SK-N-SH treated with all-trans-retinoic acid at 6 μM for 48 hours (cell line): ENCODE measurements around the gene MNS1.

Experiments used
- CREB5 ChIP-seq: fragments of 250-450 bp; sonication (Bioruptor Pico); IDR thresholded peaks from 2 replicates; pipeline ENCODE4 v1.5.1; 2020; ENCODE audit warnings: low read depth, mild to moderate bottlenecking, moderate library complexity
- ESRRG ChIP-seq: fragments of 250-450 bp; sonication (Bioruptor Pico); IDR thresholded peaks from 2 replicates; pipeline ENCODE4 v1.6.1; 2021; ENCODE audit warnings: mild to moderate bottlenecking
- GLIS3 ChIP-seq: fragments of 250-450 bp; sonication (Bioruptor Pico); IDR thresholded peaks from 2 replicates; pipeline ENCODE4 v1.5.0; 2020; ENCODE audit warnings: mild to moderate bottlenecking, moderate library complexity
- PATZ1 ChIP-seq: fragments of 250-450 bp; sonication (Bioruptor Pico); IDR thresholded peaks from 2 replicates; pipeline ENCODE4 v1.8.0; 2020; ENCODE audit warnings: mild to moderate bottlenecking, moderate library complexity, borderline replicate concordance
- POU6F1 ChIP-seq: fragments of 250-450 bp; sonication (Bioruptor Pico); IDR thresholded peaks from 2 replicates; pipeline ENCODE4 v1.8.0; 2021; ENCODE audit warnings: low read depth, mild to moderate bottlenecking, moderate library complexity, borderline replicate concordance
- PPARA ChIP-seq: fragments of 250-450 bp; sonication (Bioruptor Pico); IDR thresholded peaks from 2 replicates; pipeline ENCODE4 v1.5.0; 2020; ENCODE audit warnings: mild to moderate bottlenecking, borderline replicate concordance
- RARB ChIP-seq: fragments of 250-450 bp; sonication (Bioruptor Pico); IDR thresholded peaks from 2 replicates; pipeline ENCODE4 v1.8.0; 2021; ENCODE audit warnings: mild to moderate bottlenecking, moderate library complexity
- TCF4 ChIP-seq: fragments of 250-450 bp; sonication (Bioruptor Pico); IDR thresholded peaks from 2 replicates; pipeline ENCODE4 v1.8.0; 2021; ENCODE audit warnings: mild to moderate bottlenecking, moderate library complexity, borderline replicate concordance
- TOX ChIP-seq: fragments of 250-450 bp; sonication (Bioruptor Pico); IDR thresholded peaks from 2 replicates; pipeline ENCODE4 v1.8.0; 2021; ENCODE audit warnings: mild to moderate bottlenecking, moderate library complexity, borderline replicate concordance
- TSHZ2 ChIP-seq: fragments of 250-450 bp; sonication (Bioruptor Pico); IDR thresholded peaks from 2 replicates; pipeline ENCODE4 v1.5.0; 2020; ENCODE audit warnings: mild to moderate bottlenecking, moderate library complexity
- ZNF565 ChIP-seq: fragments of 450-650 bp; formaldehyde crosslinking; conservative IDR thresholded peaks from 2 replicates; pipeline ENCODE4 v1.5.0; 2020; ENCODE audit warnings: low read depth, mild to moderate bottlenecking, moderate library complexity
- ZNF8 ChIP-seq: fragments of 450-650 bp; formaldehyde crosslinking; IDR thresholded peaks from 2 replicates; pipeline ENCODE4 v1.5.0; 2020; ENCODE audit warnings: mild to moderate bottlenecking, moderate library complexity
- TF ChIP-seq, protein P1 (sequence below): fragments of 250-450 bp; sonication (Bioruptor Pico); IDR thresholded peaks from 2 replicates; pipeline ENCODE4 v1.5.1; 2021; ENCODE audit warnings: mild to moderate bottlenecking, moderate library complexity

DNA sequence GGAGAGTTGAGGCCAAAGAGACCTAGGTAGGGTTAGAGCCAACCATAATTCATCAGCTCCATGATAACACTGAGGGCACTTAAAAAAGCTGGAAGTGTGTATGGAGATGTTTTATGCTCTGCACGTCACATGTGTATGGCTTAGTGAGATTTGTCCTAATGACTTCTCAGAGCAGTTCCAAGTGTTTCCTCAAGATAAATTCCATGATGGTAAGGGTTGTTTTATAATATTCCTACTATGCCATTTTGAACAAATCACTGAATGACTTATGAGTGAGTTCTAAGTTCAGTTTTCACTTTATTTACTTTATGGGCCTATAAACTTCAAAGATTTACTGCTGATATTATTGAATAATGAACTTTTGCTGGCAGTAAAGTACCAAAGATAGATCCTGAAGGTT is 71.7 kb downstream of the MNS1 start:
- TF ChIP-seq, protein P1, sequence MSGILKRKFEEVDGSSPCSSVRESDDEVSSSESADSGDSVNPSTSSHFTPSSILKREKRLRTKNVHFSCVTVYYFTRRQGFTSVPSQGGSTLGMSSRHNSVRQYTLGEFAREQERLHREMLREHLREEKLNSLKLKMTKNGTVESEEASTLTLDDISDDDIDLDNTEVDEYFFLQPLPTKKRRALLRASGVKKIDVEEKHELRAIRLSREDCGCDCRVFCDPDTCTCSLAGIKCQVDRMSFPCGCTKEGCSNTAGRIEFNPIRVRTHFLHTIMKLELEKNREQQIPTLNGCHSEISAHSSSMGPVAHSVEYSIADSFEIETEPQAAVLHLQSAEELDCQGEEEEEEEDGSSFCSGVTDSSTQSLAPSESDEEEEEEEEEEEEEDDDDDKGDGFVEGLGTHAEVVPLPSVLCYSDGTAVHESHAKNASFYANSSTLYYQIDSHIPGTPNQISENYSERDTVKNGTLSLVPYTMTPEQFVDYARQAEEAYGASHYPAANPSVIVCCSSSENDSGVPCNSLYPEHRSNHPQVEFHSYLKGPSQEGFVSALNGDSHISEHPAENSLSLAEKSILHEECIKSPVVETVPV = no peak
- TF ChIP-seq TSHZ2 (no peak), PATZ1 (CRISPR knock-in tag) (no peak), TCF4 (CRISPR knock-in tag) (no peak), RARB (CRISPR knock-in tag) (no peak), GLIS3 (no peak), ZNF8 (CRISPR knock-in tag) (no peak), TOX (CRISPR knock-in tag) (no peak), ZNF565 (CRISPR knock-in tag) (no peak), POU6F1 (CRISPR knock-in tag) (no peak), ESRRG (CRISPR knock-in tag) (no peak), PPARA (CRISPR knock-in tag) (no peak), CREB5 (CRISPR knock-in tag) (no peak)
